ENCODE measurements around the gene CLCN1. TPM values are rescaled to one million over a fixed set of nuclear protein-coding genes. Genes with fewer than 3 reads are reported as not detected.

CLCN1 gene
- total RNA-seq, 1 experiment from 2014 or later = 0.55 TPM

GRCh38 chr7:143320620-143321019 is 4.7 kb downstream of the CLCN1 start:
- CTCF ChIA-PET = no interaction called here

GRCh38 chr7:143321242-143321641 is 5.3 kb downstream of the CLCN1 start:
- no TSS peak for BruUV-seq (replicated peaks)
- TF ChIP-seq EZH2phosphoT487 (IDR thresholded peaks at IDR 0.05; ENCODE audit: borderline replicate concordance, low read length) (no peak), EZH2 (IDR thresholded peaks at IDR 0.05; ENCODE audit: low read length, unreplicated experiment) (no peak)
- TF ChIP-seq, protein P1, sequence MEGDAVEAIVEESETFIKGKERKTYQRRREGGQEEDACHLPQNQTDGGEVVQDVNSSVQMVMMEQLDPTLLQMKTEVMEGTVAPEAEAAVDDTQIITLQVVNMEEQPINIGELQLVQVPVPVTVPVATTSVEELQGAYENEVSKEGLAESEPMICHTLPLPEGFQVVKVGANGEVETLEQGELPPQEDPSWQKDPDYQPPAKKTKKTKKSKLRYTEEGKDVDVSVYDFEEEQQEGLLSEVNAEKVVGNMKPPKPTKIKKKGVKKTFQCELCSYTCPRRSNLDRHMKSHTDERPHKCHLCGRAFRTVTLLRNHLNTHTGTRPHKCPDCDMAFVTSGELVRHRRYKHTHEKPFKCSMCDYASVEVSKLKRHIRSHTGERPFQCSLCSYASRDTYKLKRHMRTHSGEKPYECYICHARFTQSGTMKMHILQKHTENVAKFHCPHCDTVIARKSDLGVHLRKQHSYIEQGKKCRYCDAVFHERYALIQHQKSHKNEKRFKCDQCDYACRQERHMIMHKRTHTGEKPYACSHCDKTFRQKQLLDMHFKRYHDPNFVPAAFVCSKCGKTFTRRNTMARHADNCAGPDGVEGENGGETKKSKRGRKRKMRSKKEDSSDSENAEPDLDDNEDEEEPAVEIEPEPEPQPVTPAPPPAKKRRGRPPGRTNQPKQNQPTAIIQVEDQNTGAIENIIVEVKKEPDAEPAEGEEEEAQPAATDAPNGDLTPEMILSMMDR (conservative IDR thresholded peaks at IDR 0.05; ENCODE audit: low read depth, low read length) = no peak
- Histone ChIP-seq H3K4me1 (ENCODE audit: insufficient read depth, low read length) (peaks cover 32% of the 10 kb centered on the region), H2AFZ (ENCODE audit: low read length) (no peak overlapping the region), H3K9me3 (ENCODE audit: low read length) (no peaks in the 10 kb centered on the region), H3K27me3 (ENCODE audit: low read length) (no peaks in the 10 kb centered on the region), H3K4me2 (ENCODE audit: low read length) (no peak overlapping the region), H4K20me1 (ENCODE audit: low read length) (no peaks in the 10 kb centered on the region), H3F3A (ENCODE audit: low read length, unreplicated experiment) (no peaks in the 10 kb centered on the region), H3K9me2 (replicated peaks; ENCODE audit: low read length) (no peaks in the 10 kb centered on the region), H3K9ac (ENCODE audit: low read length) (no peak overlapping the region), H3K4me3 (ENCODE audit: low read length) (no peak overlapping the region), H3K79me2 (ENCODE audit: low read length) (no peaks in the 10 kb centered on the region), H3K36me3 (ENCODE audit: low read depth, low read length) (no peaks in the 10 kb centered on the region), H3K27ac (ENCODE audit: low read length) (no peak overlapping the region)
- DNase-seq = no peak
- ChIA-PET POLR2A (ENCODE audit: unreplicated experiment) (no interaction called here), CTCF (no interaction called here)
- ATAC-seq = no peak
- intact Hi-C loops (cut with micrococcal nuclease) = no loop called here

More at GRCh38 chr7:143320620-143321019, 4.7 kb downstream of the CLCN1 start:
- Histone ChIP-seq H3K27me3 (ENCODE audit: low read length) (no peaks in the 10 kb centered on the region), H2AFZ (ENCODE audit: low read length) (no peak overlapping the region), H3K4me2 (ENCODE audit: low read length) (no peak overlapping the region), H3K4me3 (ENCODE audit: low read length) (no peak overlapping the region), H4K20me1 (ENCODE audit: low read length) (no peaks in the 10 kb centered on the region), H3K36me3 (ENCODE audit: low read depth, low read length) (no peaks in the 10 kb centered on the region), H3K9me3 (ENCODE audit: low read length) (no peaks in the 10 kb centered on the region), H3F3A (ENCODE audit: low read length, unreplicated experiment) (no peaks in the 10 kb centered on the region), H3K9ac (ENCODE audit: low read length) (no peak overlapping the region), H3K9me2 (replicated peaks; ENCODE audit: low read length) (no peaks in the 10 kb centered on the region), H3K27ac (ENCODE audit: low read length) (no peak overlapping the region), H3K4me1 (ENCODE audit: insufficient read depth, low read length) (peaks cover 25% of the 10 kb centered on the region), H3K79me2 (ENCODE audit: low read length) (no peaks in the 10 kb centered on the region)
- intact Hi-C loops (cut with micrococcal nuclease) = no loop called here
- POLR2A ChIA-PET (ENCODE audit: unreplicated experiment) = no interaction called here
- no peak for TF ChIP-seq EZH2phosphoT487 (IDR thresholded peaks at IDR 0.05; ENCODE audit: borderline replicate concordance, low read length)
- no peak for TF ChIP-seq EZH2 (IDR thresholded peaks at IDR 0.05; ENCODE audit: low read length, unreplicated experiment)
- TF ChIP-seq, protein P1 (conservative IDR thresholded peaks at IDR 0.05; ENCODE audit: low read depth, low read length) = no peak
- DNase-seq = peak; percentile 60
- no TSS peak for BruUV-seq (replicated peaks)
- no peak; the same call in 1 of the 2 replicates for ATAC-seq

GRCh38 chr7:143321734-143322133 is 5.8 kb downstream of the CLCN1 start:
- POLR2A ChIA-PET (ENCODE audit: unreplicated experiment) = no interaction called here
- H3K27ac ChIP-seq (ENCODE audit: low read length) = no peak overlapping the region
- TF ChIP-seq EZH2phosphoT487 (IDR thresholded peaks at IDR 0.05; ENCODE audit: borderline replicate concordance, low read length) = no peak
- TF ChIP-seq, protein P1 (conservative IDR thresholded peaks at IDR 0.05; ENCODE audit: low read depth, low read length) = peak; percentile 62
- no peak for TF ChIP-seq EZH2 (IDR thresholded peaks at IDR 0.05; ENCODE audit: low read length, unreplicated experiment)
- intact Hi-C loops (cut with micrococcal nuclease) = no loop called here
- no peak overlapping the region for H3K9ac ChIP-seq (ENCODE audit: low read length)
- H3F3A ChIP-seq (ENCODE audit: low read length, unreplicated experiment) = no peaks in the 10 kb centered on the region
- no TSS peak for BruUV-seq (replicated peaks)
- DNase-seq = peak; percentile 48
- no peaks in the 10 kb centered on the region for H3K27me3 ChIP-seq (ENCODE audit: low read length)
- no peaks in the 10 kb centered on the region for H4K20me1 ChIP-seq (ENCODE audit: low read length)
- H3K4me2 ChIP-seq (ENCODE audit: low read length) = no peak overlapping the region
- H3K36me3 ChIP-seq (ENCODE audit: low read depth, low read length) = no peaks in the 10 kb centered on the region
- no peaks in the 10 kb centered on the region for H3K9me3 ChIP-seq (ENCODE audit: low read length)
- no peaks in the 10 kb centered on the region for H3K79me2 ChIP-seq (ENCODE audit: low read length)
- no peak overlapping the region for H2AFZ ChIP-seq (ENCODE audit: low read length)
- no peaks in the 10 kb centered on the region for H3K9me2 ChIP-seq (replicated peaks; ENCODE audit: low read length)
- peaks cover 33% of the 10 kb centered on the region for H3K4me1 ChIP-seq (ENCODE audit: insufficient read depth, low read length)
- CTCF ChIA-PET = no interaction called here
- peak; percentile 43 for ATAC-seq
- no peak overlapping the region for H3K4me3 ChIP-seq (ENCODE audit: low read length)
